GM21717 (cell line): Measurements from ENCODE around the gene PTPRS.
"Not testable (repeated sequence)": the region's sequence is repeated elsewhere in the genome, so short reads cannot be mapped to it uniquely, and the experiment has no call there.

Source experiments
- ATAC-seq: cut with Tn5 transposase; IDR thresholded peaks from one replicate; pipeline ENCODE4 v1.9.1; 2021; ENCODE audit warnings: mild to moderate bottlenecking, moderate library complexity; ENCODE audit not compliant: unreplicated experiment

PTPRS gene

GRCh38 chr19:5340637-5341447 lies at the start of gene PTPRS:
Gene PTPRS (minus strand): TSS chr19:5340812. CDS start chr19:5286140, 54,672 bp downstream.
- ATAC-seq, result no peak

GRCh38 chr19:5389353-5389752 lies 48.7 kb upstream of the PTPRS start:
- ATAC-seq, result no peak

- ATAC-seq, result no peak
Observed at GRCh38 chr19:5387472-5387871, 46.9 kb upstream of the PTPRS start.

GRCh38 chr19:5386841-5387240 lies 46.2 kb upstream of the PTPRS start:
- no peak for ATAC-seq

- not testable (repeated sequence) for ATAC-seq
Observed at GRCh38 chr19:5381197-5381596, 40.6 kb upstream of the PTPRS start.

GRCh38 chr19:5380215-5380919 lies 39.8 kb upstream of the PTPRS start:
- no peak for ATAC-seq

- ATAC-seq, result no peak
Observed at GRCh38 chr19:5376928-5377327, 36.3 kb upstream of the PTPRS start.

- ATAC-seq, result no peak
Observed at GRCh38 chr19:5372572-5373200, 32.1 kb upstream of the PTPRS start.

- no peak for ATAC-seq
Observed at GRCh38 chr19:5369962-5370367, 29.4 kb upstream of the PTPRS start.

GRCh38 chr19:5369304-5369703 lies 28.7 kb upstream of the PTPRS start:
- no peak for ATAC-seq

- no peak for ATAC-seq
Observed at GRCh38 chr19:5367530-5368133, 27.0 kb upstream of the PTPRS start.

- ATAC-seq, result no peak
Observed at GRCh38 chr19:5365905-5366304, 25.3 kb upstream of the PTPRS start.

GRCh38 chr19:5364674-5365073 lies 24.1 kb upstream of the PTPRS start:
- no peak for ATAC-seq

- ATAC-seq, result not testable (repeated sequence)
Observed at GRCh38 chr19:5361839-5362238, 21.2 kb upstream of the PTPRS start.

GRCh38 chr19:5361407-5361806 lies 20.8 kb upstream of the PTPRS start:
- no peak for ATAC-seq

GRCh38 chr19:5360003-5360780 lies 19.6 kb upstream of the PTPRS start:
- ATAC-seq, result no peak

- ATAC-seq, result no peak
Observed at GRCh38 chr19:5358173-5358800, 17.7 kb upstream of the PTPRS start.

GRCh38 chr19:5357584-5357983 lies 17.0 kb upstream of the PTPRS start:
- ATAC-seq, result no peak

GRCh38 chr19:5356918-5357317 lies 16.3 kb upstream of the PTPRS start:
- no peak for ATAC-seq

- ATAC-seq, result no peak
Observed at GRCh38 chr19:5356428-5356827, 15.8 kb upstream of the PTPRS start.
